Endometrium (tissue), 2 donors: Measurements from ENCODE around the gene BYSL.

ENCODE experiments used
- FAIRE-seq: peaks from 2 replicates; lab custom pipeline; 2012; peaks lifted over from hg19 to GRCh38; lab: Jason Lieb, UNC
- donor health status: control.
- donor health status: control.

The BYSL gene, protein sequence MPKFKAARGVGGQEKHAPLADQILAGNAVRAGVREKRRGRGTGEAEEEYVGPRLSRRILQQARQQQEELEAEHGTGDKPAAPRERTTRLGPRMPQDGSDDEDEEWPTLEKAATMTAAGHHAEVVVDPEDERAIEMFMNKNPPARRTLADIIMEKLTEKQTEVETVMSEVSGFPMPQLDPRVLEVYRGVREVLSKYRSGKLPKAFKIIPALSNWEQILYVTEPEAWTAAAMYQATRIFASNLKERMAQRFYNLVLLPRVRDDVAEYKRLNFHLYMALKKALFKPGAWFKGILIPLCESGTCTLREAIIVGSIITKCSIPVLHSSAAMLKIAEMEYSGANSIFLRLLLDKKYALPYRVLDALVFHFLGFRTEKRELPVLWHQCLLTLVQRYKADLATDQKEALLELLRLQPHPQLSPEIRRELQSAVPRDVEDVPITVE

DNA sequence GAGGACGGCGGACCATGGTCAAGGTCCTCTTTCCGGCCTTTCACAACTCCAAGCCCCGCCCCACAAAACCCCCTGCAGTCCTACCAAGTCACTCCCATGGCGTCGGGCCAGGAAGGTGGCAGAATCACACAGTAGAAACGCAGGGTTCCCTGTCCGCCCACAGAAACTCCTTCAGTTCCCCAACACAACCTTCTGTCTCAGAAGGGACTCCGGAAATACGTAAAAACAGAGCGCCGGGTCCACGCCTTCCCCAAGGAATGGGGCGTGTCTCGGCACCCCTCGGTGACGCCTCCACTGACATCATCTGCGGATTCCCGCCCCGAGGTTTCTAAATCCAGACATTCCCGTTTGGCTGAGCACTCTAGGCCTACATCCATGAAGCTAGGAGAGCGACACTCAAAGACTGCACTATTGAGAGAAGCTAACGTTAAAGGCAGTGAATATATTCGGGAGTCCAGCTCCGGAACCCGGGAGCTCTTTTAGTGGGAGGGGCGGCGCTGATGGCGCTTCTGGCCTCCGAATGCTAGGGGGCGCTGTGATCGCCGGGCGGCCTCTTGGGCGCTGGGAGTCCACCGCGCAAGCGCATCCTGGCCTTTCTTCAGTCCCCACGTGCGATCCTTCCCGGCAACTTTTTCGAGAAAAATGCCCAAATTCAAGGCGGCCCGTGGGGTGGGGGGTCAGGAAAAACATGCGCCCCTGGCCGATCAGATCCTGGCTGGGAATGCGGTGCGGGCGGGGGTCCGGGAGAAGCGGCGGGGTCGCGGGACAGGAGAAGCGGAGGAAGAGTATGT, at the start of gene BYSL, which contains the start of gene MED20:
TSS of gene BYSL (plus strand) at position 579 of the 791 bp plus-strand sequence. CDS start at position 643, 64 bp downstream.
TSS of gene MED20 (minus strand) at position 219 of the 791 bp plus-strand sequence. CDS start at position 98, 121 bp downstream.
- no peak for FAIRE-seq

- no peak for FAIRE-seq
Observed at GRCh38 chr6:41871691-41872090, 49.6 kb upstream of the BYSL start.

DNA sequence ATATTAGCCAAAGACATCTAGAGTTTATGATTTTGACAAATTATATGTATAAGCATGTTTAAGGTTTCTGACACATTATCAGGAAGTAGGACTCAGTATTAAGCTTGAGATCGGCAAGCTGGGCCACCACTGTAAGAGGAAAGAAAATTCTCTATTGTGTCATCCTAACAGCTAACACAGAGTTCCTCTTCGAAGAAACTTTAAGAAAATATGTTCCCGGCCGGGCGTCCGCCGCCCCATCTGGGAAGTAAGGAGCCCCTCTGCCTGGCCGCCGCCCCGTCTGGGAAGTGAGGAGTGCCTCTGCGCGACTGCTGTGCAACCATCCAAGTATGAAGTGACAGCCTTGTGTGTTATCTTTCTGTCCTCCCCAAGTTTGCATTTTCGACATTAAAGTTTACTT, 49.2 kb upstream of the BYSL start:
- FAIRE-seq = no peak

GRCh38 chr6:41874741-41875140, 46.6 kb upstream of the BYSL start:
- no peak for FAIRE-seq

GRCh38 chr6:41877051-41877680, 44.1 kb upstream of the BYSL start:
- FAIRE-seq = no peak

- FAIRE-seq = no peak
Observed at GRCh38 chr6:41878246-41878645, 43.1 kb upstream of the BYSL start.

GRCh38 chr6:41878961-41879405, 42.3 kb upstream of the BYSL start:
- FAIRE-seq = no peak

GRCh38 chr6:41881506-41881905, 39.8 kb upstream of the BYSL start:
- no peak for FAIRE-seq

DNA sequence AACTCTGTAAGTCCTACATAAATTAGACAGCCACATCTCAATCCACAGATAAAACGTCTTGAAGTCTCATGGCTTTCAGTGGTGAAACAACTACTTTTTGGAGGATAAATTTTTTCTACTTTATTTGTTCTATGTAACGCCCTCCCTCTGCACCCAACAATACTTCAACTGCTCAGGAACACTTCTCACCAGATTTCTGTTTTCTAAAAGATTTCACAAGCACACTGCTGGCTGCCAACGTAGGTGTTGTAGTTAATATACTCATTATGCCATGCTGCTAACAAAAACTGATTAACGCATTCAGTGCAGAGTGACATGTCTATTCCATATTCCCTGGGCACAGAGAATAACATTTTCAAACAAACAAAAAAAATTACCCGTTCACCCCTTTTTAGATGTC, 36.3 kb upstream of the BYSL start:
- no peak for FAIRE-seq

- FAIRE-seq = no peak
Observed at GRCh38 chr6:41885930-41886329, 35.4 kb upstream of the BYSL start.

DNA sequence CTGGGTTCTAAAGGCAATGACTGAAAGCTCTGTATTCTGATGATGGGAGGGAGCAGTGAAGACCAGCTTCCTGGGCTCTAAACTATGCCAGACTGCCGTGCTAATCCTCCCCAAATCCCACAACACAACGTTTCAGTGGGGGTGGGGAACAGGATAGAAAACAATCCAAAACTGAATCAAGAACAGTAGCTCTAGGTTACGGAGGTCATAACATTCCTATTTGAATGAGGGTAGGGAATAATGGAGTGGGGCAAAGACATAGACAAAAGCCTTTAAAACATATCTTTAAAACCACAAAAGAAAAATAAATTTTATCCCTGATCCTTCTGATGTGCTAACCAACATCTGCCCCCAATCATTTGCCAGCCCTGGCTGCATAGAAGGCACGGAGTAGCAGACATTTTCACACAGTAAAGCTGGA, 34.0 kb upstream of the BYSL start:
- no peak for FAIRE-seq

- FAIRE-seq = no peak
Observed at GRCh38 chr6:41892921-41893564, 28.3 kb upstream of the BYSL start.

DNA sequence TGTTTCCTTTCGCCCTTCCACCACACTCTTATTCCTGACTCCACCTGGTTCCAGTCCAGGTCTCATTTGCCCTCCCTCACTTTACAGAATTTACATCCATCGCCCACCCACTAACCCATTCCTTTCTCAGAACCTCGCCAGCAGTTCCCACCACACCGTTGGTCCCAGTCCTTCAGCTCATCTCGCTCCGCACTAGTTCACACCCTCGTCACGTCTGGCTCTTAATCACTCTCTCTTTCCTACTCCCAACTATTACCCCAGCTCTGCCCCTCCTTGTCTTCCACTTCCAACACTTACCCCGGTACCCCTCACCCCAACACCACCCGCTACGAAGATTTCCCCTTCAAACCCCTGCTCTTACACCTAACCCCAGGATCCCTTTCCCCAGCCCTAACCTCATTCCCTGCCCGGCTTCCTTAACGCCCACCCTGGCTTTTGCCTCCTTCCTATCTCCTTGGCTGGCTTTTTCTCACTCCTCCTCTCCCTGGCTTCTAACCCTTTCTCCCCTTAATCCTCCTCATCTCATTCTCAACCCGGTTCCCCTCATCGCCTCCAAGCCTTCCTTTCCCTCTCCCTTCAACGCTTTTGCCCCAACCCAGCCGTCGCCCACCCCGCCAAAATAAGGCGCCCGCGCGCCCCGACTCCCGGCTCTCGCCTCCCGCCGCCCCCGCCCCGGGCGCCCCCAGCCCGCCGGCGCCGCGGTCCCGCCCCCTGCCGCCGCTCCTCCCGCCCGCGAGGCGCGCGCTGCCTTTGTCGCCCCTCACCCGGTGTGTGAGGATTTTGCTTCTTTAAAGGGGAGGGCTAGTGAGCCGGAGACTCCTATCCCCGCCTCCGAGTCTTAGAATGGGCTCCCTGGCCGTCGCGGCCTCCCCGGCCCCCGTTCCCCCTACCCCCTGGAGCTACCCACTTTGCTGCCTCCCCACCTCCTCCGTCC, 26.7 kb upstream of the BYSL start:
- FAIRE-seq = no peak

- FAIRE-seq = no peak
Observed at GRCh38 chr6:41895300-41896233, 25.7 kb upstream of the BYSL start, which contains the start of gene USP49. USP49 (minus strand) TSS chr6:41895375; CDS start chr6:41806983, 88,392 bp downstream.

GRCh38 chr6:41896281-41896680, 25.0 kb upstream of the BYSL start:
- FAIRE-seq = no peak

DNA sequence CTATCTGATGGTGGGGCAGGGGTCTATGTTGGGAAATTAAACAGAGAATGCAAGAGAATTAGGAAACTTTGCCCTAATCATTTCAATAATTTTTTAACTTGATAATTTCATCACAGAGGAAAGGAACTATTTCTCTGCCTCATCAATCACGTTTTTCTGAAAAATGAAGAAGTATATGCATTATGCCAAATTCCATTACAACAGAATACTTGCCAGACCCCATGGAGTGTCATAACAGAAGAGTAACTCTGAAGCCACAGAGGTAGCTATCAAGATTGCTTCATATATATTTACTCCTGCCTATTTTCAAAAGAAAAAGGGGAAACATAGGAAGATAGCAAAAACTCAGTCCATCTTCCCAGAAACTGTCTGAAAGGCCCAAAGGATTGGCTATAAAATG, 20.4 kb upstream of the BYSL start:
- FAIRE-seq = no peak

- FAIRE-seq = no peak
Observed at GRCh38 chr6:41901882-41902519, 19.3 kb upstream of the BYSL start.

DNA sequence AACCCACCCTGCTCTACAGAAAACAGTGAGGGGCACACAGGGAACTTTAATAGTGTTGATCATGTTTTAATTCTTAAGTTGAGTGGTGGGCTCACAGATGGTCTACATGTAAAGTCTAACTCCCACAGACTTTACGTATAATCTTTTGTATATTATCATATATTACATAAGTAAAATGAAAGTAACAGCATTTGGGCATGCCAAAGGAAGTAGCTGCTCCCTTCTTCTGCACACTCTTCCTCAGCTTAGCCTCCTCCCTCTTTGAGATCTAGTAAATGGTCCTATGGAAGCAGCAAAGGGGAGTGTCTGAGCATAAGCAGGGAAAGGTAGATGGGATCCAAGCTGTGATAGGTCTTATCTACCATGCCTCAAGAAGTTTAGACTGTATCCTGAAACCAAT, 11.6 kb upstream of the BYSL start:
- FAIRE-seq = no peak

GRCh38 chr6:41914343-41914742, 7.0 kb upstream of the BYSL start:
- FAIRE-seq = no peak
